Measurements from ENCODE around the gene MYL11. TPM values are rescaled to one million over a fixed set of nuclear protein-coding genes. Genes with fewer than 3 reads are reported as not detected.
A peak's percentile ranks its signal among the peaks of the same experiment; 100 is the strongest.

MYL11 gene
- polyA plus RNA-seq, 3 donors = 0.98 to 1.3 TPM; not detected in 1

DNA sequence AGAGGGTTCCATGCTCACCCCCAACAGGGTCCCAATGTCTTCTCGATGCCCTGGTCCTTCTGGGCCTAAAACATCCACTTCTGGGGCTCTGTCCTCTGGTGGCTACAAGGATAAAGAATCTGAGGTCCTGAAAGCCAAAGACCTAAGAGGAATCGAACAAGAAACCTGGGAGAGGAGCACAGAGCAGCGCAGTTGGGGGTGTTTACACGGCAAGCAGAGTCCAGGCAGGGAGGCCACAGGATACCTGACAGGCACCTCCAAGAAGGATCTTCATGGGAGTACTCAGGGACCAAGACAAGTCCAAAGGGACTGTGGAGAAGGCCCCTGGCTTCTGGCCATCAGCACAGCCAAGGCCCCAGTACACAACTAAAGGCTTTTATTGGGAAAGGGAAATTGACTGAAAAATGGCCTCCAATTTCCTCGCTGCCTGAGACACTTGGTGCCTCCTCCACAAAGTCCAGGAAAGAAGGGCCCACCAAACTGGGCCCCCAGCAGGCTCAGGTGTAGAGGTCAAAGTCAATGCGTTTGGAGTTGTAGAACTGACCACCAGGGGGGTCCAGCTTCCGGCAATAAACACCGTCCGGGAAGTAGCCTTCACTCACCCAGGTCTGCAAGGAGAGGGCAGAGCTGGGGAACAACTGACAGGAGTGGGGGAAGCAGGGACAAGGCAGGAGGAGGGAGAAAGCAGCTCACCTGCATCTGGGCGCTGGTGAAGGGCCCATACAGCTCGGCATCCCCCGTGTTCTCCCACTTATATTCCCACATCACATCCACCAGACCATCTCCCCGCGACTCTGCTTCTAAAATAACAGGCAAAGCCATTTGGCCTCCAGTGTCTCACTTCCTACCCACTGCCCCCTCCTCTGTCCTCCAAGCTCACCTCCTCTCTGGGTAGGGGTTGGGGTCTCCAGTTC is 21.9 kb upstream of the MYL11 start:
- 79 to 86% (median 84%) methylated on average over 14 of the region's 14 CpGs for WGBS, 3 donors
- no peak overlapping the region for H3K27ac ChIP-seq (ENCODE audit: low read depth, low read length)

DNA sequence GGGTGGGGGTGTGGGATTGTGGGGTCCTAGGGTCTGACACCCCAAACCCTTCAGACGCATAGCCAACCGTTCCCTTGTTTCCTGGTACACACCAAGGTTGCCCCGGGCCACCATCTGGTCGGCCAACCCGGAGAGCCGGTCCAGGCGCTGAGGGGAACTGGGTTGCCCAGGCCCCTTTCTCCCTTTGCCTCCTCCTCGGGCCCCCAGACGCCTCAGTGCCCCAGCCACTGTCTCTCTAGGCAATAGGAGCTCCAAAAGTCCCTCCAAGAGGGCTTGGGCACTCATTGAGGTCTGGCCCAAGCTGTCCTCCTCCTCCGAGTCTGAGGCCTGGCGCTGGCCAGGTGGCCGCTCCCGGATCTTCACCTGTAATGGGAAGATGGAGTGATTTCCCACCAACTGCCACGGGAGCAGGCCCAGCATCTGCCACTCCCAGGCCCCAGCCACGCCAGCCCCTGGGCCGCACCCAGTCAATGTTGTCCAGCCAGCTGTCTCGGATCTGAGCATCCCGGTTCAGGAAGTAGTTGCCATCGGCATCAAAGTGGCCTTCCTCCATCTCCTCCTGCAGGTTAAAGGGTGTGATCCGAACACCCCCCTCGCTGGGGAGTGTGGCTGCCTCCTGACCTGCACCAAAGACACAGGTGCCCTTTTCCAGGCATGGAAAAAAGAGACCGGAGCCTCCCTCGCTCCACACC is 21.0 kb upstream of the MYL11 start:
- WGBS, 3 donors = 88 to 92% (median 89%) methylated on average over 23 of the region's 23 CpGs
- no peak overlapping the region for H3K27ac ChIP-seq (ENCODE audit: low read depth, low read length)

DNA sequence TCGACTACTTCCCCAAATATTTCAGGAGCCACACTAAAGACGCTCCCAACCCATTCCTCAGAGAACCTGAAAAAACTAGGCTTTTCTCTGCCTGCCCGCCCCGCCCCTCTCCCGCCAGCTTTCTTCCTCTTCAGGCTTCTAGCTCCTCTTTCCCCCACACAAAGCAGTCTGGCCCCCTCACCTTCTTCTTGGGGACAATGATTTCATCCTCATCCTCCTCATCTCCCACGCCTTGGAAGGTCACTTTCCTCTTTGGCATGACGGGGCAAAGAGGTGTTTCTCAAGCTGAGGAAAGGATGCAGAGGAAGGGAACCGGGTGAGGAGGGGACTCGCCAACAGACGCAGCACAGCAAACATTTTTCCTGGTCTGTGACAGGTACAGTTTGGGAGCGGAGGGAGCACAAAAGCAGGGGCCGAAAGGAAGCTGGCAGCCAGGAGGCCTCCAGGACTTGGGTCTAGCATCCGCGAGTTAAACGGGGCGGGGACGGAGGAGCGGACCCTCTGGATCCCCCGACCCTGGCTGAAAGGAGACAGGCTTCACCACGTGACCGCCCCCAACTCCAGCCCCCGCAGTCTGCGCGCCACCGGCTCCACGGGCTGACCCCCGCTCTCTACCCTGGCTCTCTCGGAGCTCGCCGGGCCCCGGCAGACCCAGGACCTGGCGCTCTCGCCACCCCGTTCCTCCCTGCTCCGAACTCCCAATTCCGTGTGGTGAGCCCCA is 20.0 kb upstream of the MYL11 start:
- 1 to 2% (median 1%) methylated on average over 33 to 36 of the region's 36 CpGs for WGBS, 3 donors
- H3K27ac ChIP-seq (ENCODE audit: low read depth, low read length) = peak overlapping the region; percentile 47

DNA sequence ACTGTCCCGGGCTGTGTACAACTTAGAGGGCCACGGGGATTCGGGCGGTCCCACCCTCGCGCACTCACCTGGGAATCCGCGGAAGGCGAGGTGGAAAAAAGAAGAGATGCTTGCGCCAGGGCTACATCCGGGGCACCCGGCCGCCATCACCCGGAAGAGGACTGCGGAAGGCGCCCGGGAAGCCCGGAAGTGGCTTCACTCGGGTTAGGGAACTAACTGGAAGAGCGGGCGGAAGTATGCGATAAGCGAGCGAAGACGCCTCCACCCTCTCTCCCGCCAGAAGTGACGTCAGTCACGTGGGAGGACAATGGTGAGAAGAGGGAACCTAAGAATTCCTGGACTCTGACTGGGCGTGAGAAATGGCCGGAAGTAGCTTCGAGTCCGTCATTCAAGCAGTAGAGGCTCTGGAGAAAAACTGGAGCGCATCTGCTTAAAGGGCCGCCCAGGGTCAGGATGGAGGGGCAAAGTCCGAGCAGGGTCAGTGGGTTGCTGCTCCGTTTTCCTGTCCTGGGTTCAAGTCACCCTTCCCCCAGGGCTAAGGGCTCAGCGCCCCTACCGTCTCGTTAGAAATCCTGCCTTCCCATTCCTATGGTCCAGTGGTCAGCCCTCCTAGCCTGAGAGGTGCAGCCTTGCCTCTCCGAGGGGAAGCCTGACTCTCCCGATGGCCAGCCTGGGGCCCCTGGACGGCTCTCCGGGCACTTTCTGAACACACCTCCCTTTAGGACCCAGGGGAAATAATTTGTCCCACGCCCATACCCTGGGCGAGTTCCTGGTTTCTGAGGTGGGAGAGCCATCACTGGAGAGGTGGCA is 19.3 kb upstream of the MYL11 start, which contains the start of gene CD2BP2:
Gene CD2BP2, minus strand, starts transcription at position 165 of the 810 bp plus-strand sequence. CDS start 627 bp downstream, outside the sequence.
- peak within 1 kb of the TSS; percentile 96 for H3K27ac ChIP-seq (ENCODE audit: low read depth, low read length)
- WGBS, 3 donors = 0 to 1% (median 0%) methylated on average over 45 of the region's 45 CpGs

DNA sequence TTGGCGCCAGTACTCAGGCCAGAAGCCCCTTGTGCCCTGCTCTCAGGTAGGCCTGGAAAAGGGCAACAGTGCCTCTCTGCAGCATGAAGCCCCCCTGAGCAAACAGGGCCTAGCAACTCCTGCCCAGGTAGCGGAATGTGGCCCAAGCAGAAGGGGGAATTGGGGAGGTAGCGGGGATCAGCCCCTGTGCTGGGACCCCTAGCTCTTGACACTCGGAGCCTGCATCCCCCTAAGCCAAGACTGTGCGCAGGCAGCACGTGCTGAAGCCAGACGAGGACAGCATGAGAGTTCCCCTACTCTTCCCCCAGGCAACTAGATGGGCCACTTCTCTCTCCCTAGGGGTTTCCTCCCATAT is 18.7 kb upstream of the MYL11 start:
- H3K27ac ChIP-seq (ENCODE audit: low read depth, low read length) = peak overlapping the region; percentile 96
- 51 to 59% (median 55%) methylated on average over 6 to 7 of the region's 7 CpGs for WGBS, 3 donors

DNA sequence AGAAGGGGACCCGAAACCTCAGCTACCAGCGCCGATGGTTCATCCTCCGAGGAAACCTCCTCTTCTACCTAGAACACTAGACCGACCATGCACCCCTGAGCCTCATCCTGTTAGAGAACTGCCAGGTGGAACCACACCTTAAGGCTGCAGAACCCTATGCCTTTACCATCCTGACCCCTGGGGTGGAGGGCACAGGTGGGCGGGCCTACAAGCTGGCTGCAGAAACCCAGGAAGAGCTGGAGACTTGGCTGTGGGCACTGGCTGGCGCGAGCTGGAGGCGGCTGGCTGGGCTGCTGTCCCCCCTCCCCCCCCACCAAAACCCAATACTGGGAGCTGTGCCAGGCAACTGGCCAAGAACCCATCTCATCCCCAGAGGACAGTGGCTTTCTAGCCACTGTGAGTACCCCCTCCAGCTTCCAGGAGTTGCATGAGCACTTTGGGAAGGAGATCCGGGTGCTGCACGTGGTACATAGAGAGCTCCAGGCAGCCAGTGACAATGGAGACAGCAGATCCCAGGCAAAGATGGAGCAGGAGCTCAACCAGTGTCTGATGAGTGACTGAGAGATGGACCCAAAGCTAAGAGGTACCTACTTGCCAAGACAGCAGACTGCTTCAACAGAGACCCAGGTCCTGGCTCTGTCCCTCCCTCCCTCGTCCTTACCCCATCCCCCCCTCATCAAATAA is 18.1 kb upstream of the MYL11 start:
- WGBS, 3 donors = 61 to 69% (median 66%) methylated on average over 12 of the region's 12 CpGs
- peak overlapping the region; percentile 71 for H3K27ac ChIP-seq (ENCODE audit: low read depth, low read length)

DNA sequence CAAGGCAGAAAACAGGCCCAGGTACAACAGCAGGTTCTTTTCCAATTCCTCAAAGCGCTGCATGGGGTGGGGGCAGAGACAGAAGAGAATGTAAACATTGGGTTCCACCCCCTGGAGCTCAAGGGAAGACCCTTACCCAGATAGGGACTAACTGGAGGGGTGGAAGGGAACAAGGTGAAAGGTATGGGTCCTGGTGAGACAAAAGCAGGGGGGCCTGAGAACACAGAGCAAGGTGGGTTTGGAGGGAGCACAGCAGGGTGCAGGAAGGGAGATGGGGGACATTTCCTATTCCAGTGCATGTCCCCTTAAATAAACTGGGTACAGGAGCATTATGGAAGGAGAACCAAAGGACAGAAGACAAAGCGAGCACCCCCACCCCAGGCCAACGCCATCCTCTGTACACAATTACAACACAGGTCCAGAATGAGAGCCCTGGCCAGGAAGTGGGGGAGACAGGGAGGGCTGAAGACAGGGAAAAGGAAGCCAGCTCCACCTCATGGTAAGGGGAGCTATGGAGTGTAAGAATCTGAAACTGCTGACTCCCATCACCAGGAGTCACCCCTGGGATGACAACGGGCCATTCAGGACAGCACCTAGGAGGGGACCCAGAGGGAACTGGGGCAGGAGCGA is 17.4 kb upstream of the MYL11 start:
- H3K27ac ChIP-seq (ENCODE audit: low read depth, low read length) = peak overlapping the region; percentile 71
- 61 to 72% (median 68%) methylated on average over 5 of the region's 5 CpGs for WGBS, 3 donors

DNA sequence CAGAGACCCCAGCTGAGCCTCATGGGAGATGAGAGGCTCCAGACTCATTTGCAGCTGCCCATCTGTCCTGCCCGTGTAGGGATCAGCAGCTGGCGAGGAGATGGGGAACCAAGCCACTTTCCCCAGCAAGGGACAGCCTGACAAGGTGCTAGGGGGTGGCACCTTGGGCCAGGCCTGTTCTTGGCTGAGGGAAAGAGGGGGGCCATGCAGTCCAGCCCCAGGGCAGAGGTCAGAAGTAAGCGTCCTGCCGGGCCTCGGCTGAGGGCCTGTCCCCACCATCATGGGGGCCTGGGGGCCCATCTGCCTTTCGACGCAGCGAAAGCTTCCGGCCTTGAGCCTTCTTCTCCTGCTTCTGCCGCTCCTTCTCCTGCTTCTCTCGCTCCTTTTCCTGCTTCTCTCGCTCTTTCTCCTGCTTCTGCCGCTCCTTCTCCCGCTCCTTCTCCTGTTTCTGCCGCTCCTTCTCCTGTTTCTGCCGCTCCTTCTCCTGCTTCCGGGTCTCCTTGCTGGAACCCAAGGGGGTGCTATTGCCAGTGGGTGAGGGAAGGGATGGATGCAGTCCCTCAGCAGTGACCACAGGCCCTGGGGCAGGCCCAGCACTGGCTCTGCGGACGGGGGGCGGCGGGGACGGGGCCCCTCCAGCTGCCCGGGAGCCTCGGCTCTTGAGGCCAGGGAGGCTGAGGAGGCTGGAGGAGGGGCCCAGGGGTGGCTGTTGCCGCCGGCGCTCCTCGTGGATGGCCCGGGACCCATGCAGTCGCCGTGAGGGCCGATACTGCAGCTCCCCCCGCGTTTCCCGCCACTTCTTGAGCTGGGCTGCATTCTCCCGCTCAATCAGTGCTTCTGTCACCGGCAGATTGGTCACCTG is 16.7 kb upstream of the MYL11 start:
- H3K27ac ChIP-seq (ENCODE audit: low read depth, low read length) = no peak overlapping the region
- 84 to 87% (median 85%) methylated on average over 35 to 37 of the region's 37 CpGs for WGBS, 3 donors

DNA sequence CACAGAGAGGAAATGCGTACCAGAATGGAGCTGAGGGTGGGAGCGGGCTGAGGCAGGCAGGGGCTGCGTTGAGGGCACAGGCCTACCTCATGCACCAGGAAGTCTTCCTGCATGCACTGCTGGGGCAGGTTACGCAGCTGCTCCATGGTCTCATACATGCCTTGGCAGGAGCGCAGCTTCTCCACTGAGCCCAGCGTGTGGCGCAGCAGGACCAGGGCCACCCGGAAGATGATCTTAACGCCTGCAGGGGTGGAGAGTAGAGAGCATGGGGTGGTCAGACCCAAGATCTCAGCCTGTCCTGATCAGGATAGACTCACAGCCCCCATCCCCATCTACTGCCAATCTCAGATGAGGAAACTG is 16.0 kb upstream of the MYL11 start:
- WGBS, 3 donors = 88 to 94% (median 93%) methylated on average over 9 of the region's 9 CpGs

DNA sequence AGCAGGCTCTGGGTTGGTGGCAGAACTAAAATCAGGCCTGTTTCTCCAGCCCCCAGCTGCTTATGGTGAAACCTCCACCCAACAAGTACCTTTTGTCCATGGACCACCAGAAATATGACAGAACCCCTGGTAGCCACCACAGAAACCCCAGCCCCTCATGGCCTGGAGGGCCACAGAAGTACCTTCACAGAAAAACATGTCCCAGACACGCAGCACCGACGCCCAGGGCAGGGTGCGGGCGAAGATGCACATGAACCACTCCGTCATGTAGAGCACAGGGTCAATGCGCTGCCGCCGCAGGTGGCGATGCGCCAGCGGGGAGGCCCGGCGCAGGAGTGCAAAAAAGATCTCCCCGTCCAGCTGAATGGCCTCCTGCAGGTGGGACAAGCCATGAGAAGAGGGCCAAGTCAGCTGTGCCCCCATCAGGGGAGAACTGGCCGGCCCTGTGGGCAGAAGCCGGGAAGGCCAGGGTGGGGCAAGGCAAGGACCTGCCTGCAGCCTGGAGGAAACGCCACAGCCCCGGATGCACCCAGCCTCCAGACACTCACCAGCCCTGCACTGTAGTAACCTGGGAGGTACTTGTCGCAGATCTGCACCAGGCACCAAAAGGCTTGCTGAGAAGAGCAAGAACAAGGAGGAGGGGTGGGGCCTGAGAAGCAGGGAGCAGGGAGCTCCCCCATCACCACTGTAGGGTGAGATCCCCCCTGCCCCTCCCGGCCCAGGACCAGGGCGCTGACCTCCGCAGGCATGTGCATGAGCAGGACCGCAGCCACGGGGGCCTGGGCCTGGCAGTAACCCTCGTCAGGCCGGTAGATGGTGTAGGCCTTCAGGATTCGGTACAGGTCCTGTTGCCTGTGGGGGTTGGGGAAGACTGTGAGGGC is 15.4 kb upstream of the MYL11 start:
- no peak overlapping the region for H3K27ac ChIP-seq (ENCODE audit: low read depth, low read length)
- 89 to 91% (median 90%) methylated on average over 28 of the region's 28 CpGs for WGBS, 3 donors

More for the DNA sequence above, 16.0 kb upstream of the MYL11 start:
- H3K27ac ChIP-seq (ENCODE audit: low read depth, low read length) = no peak overlapping the region

DNA sequence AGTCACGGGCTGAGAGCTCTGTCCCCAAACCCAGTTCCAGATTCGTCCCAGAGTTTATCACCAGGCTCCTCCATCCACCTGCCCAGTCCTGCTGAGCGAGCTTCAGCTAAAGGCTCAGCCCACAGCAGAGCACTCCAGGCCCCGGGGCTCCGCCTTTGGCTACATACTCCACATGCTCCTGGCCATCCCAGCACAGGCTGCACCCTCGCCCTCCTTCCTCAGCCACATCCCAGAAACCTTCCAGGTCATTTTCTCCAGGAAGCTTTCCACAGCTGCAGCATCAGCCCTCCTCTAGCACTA is 14.8 kb upstream of the MYL11 start:
- H3K27ac ChIP-seq (ENCODE audit: low read depth, low read length) = no peak overlapping the region
- WGBS, 3 donors = 82 to 87% (median 85%) methylated on average over 6 of the region's 6 CpGs

DNA sequence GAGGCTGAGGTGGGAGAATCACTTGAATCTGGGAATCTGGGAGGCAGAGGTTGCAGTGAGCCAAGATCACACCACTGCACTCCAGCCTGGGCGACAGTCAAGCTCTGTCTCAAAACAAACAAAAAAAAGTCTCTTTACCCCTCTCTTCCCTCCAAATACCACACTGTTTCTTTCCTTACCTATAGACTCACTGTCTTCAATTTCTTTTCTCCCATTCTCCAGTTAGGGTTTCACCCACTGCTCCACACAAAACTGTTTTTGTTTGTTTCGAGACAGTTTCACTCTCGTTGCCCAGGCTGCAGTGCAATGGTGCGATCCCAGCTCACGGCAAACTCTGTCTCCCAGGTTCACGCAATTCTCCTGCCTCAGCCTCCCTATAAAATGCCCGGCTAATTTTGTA is 13.4 kb upstream of the MYL11 start:
- WGBS, 3 donors = 93 to 97% (median 94%) methylated on average over 7 of the region's 7 CpGs
- no peak overlapping the region for H3K27ac ChIP-seq (ENCODE audit: low read depth, low read length)

DNA sequence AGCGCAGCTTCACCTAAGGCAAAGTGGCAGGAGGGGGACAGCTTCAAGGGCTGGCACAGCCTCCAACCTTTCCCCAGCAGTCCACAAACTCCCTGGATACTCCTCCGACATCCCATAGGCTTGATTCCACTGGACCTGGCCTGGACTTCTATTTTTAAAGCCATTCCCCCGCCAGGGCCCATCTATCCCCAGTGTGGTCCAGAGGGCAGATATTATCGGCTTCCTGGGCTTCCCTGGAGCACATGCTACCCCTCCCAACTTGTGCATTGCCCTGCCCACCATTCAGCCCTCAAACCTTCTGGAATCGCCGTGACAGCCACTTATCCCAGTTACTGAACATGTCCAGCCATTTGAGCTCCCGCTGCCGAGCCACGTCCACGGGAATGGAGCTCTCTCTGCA is 9.4 kb upstream of the MYL11 start:
- 83 to 89% (median 87%) methylated on average over 10 of the region's 10 CpGs for WGBS, 3 donors
- H3K27ac ChIP-seq (ENCODE audit: low read depth, low read length) = no peak overlapping the region

DNA sequence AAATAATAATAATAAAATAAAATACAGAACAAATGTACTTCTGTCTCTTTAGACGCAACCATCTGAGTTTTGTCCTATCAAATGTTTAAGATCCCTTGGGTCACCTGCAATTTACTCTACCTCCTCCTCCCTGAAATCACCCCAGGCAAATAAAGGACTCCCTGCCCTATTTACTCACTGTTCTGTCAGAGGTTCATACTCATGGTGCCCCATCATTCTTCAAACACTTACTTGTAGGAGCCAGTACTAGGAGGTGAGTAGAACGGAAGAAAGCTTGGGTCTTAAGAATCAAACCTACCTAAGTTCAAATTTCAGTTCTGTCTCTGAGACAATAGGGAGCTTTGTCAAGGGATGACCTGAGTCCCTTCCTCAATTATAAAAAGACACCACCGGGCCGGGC is 8.1 kb upstream of the MYL11 start:
- H3K27ac ChIP-seq (ENCODE audit: low read depth, low read length) = no peak overlapping the region

DNA sequence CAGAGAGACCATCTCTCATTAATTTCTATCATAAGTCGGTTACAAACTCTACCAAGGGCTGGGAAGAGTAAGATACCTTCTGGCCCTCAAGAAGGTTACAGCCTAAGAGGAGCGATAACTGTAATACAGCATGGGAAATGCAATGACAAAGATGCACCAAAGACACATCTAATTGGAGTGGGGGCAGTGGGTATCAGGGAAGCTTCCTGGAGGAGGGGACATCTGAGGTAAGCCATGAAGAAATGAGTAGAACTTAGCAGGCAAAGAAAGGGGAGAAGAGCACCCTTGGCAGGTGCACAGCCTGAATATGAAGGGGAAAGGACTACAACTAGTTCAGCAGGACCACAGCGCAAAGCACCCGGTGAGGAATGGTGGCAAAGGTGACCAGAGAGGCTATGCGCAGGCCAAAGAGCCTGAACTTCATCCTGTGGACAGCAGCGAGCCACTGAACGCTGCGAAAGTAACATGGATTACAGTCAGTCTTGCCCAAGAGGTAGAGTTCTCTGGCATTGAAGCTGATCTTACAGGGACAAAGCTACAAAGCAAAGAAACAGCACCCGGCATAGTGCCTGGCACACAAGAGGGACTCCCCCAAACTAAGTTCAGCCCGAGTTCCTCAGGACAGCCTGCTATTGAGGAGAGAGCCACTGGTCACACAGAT is 7.1 kb upstream of the MYL11 start:
- no peak overlapping the region for H3K27ac ChIP-seq (ENCODE audit: low read depth, low read length)
- 47 to 62% (median 56%) methylated on average over 10 of the region's 10 CpGs for WGBS, 3 donors

More for the DNA sequence above, 8.1 kb upstream of the MYL11 start:
- 75 to 85% (median 82%) methylated on average over 4 of the region's 4 CpGs for WGBS, 3 donors
